Endometrial microvascular endothelial cells (primary cell): ENCODE results near the gene SIX1. TPM values are rescaled to one million over a fixed set of nuclear protein-coding genes. Genes with fewer than 3 reads are reported as not detected.

ENCODE experiments used
- in situ Hi-C: cut with HindIII; loops from 2 replicates; pipeline ENCODE4 v1.10.0; 2017; ENCODE audit warnings: low sequenced_read_pairs, low pct_unique_long_range_greater_than_20kb; ENCODE audit errors: inconsistent ontology term
- total RNA-seq: library from RNA; depleted of rRNA; stranded (reverse); fragments of >200 nt; gene quantifications from one replicate; pipeline ENCODE4 v1.2.3, GENCODE V29; 2015; ENCODE audit errors: inconsistent ontology term

The SIX1 gene
- total RNA-seq, 1 donor from 2014 or later: not detected

DNA sequence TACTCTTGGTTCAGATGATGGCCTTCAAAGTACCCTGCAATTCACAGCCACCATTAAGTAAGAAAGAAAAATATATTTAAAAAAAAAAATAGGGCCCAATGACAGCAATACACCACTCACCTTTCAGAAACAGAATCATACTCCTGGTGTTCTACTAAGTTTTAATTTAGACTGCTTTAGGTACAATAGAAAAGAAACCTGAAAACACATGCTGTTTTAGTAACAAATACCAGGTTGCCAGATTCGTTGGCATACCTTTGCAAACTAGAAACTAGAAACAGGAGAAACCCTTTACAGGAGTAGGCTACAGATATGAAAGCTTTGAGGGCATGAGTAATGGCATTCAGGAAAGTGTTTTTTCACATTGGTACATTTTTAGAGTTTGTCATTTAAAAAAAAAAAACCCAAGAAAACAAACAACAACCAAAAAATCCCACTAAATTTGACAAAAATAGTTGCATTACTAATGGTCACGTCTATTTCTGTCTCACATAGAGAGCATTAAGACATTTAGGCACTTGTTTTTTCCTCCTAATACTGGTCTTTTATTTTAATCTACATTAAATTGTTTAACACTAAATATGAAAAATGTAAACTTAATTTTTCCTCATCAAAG lies 4.0 kb downstream of the SIX1 start:
- in situ Hi-C loops: loop anchor here (25.0 kb wide), 2 partner anchors 392 to 592 kb away; no protein-coding TSS in a partner anchor

DNA sequence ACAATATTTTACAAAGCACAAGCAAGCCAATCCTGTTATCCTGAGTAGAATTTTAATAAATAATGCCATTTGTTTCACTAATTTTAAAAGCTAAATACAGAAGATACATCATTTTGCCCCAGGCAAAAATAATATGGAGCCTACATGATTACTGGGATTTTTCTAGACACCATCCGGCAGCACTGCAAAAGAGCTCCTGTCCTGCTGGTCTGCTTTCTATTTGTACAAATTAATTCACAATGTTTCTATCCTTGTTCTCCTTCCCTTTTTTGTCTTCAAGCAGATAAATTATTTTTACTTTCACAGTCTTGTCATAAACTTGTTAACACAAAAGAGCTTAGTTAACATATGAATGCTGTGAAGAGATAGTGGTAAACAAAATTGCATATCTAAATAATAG lies 4.6 kb downstream of the SIX1 start:
- in situ Hi-C loops: loop anchor here (25.0 kb wide), 2 partner anchors 393 to 593 kb away; no protein-coding TSS in a partner anchor

DNA sequence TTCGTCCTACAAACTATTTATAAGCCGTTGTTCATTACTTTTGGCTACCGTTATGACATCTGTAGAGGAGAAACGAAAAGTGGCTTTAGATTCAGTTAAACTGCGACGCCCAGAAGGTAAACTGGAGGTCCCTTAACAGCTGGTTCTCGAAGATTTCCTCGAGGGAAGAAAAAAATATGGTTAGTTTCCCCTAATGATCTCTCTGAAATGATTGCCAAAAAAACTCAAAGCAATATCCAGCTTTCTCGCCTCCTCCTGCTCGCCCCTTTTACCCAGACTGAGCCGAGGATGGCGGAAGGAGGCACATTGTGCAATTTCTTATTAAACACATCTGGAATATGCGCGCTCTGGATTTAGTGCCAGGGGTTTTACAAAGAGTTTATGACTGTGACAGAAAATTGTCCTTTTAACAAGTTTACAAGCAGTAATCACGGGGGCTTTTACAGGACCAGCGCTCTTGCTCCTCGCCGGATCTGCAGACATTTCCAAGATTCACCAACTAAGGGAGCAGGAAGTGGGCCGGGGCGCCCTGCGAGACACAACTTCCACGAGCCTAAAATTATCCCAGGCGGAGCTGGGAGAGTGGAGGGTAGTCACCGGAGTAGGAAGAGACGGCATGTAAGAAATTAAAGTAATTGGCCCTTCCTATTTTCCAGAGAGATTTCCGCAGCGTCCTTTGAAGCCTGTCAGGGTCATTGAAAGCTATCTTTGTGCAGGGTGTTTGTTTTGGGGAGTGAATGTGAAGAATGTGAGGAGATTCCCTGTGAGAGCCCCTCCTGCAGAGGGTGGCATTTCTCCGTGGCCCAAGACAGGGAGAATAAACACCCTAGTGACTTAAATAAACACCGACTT lies 5.6 kb downstream of the SIX1 start:
- in situ Hi-C loops: loop anchor here (25.0 kb wide), 2 partner anchors 394 to 594 kb away; no protein-coding TSS in a partner anchor

DNA sequence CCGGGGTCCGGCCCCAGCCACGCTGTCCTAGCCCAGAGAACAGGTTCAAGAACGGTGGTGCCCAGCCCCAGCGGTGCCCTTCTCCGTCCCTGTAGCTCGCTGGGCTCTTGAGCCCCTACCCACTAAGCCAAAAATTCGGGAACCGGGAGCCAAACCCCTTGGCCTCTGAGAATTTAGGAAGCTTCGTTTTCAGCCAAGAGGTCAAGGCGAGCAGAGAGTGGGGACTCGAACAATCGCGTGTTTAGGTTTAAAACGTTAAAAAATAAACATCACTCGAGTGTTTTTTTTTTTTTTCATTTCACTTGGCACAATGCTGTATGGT lies 6.2 kb downstream of the SIX1 start:
- in situ Hi-C loops: loop anchor here (25.0 kb wide), 2 partner anchors 394 to 594 kb away; no protein-coding TSS in a partner anchor

DNA sequence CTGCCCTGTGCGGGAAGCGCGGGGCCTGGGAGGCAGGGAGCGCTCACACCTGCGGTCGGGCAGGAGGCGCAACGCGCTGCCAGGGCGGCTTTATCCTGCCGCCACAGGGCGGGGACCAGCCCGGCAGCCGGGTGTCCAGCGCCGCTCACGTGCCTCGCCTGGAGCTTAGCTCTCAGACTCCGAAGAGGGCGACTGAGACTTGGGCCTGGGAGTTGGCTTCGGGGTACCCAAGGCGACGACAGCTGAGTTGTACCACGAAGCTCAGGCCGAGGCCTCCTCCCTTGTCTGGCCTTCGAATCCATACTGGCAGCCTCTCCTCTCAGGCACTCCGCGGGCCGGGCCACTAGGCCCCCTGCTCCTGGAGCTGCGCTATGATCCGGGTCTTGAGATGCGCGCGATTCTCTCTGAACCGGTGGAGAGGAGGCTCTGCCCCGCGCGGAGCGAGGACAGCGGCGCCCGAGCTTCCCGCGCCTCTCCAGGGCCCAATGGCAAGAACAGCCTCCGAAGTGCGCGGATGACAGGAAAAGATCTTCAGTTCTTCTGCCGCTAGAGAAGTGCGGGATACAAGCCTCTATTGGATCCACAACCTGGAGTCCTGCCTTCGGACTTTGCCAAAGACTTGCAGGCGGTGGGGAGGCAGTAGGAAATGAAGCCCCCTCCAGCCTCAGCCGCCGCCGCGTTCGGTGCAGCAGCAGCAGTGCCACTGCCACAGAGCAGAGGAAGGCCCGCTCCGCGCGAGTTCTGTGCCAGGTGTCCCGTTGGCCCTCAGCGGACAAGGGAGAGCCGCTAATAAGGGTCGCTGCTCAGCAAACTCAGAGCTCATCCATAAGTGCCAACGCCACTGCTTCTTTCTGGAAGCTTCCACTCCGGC lies 6.8 kb downstream of the SIX1 start:
- in situ Hi-C loops: loop anchor here (25.0 kb wide), 2 partner anchors 395 to 595 kb away; no protein-coding TSS in a partner anchor

DNA sequence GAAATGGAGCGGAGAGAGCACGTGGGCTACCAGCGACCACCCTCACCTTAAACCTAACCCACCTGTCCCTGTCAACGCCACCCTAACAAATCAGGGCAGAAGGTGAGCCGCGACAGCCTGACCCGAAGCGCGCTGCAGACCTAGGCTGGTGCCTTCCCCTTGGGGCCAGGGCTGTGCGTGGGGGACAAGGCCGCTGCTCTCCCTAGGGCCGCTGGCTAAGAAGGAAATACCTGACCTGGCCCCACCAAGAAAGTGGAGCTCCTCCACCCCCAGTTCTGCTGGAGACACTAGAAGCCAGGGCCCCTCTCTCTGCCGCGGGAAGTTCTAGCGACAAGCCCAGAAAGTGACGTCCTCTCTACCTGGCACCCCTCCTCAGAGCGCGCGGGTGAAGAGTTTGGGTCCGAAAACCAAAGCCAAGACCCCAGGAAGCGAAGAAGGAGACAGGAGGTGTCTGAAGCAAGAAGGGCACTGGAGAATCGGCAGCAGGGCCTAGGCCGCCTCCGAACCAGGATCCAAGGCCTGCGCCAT lies 7.5 kb downstream of the SIX1 start:
- in situ Hi-C loops: loop anchor here (25.0 kb wide), 2 partner anchors 395 to 595 kb away; no protein-coding TSS in a partner anchor

DNA sequence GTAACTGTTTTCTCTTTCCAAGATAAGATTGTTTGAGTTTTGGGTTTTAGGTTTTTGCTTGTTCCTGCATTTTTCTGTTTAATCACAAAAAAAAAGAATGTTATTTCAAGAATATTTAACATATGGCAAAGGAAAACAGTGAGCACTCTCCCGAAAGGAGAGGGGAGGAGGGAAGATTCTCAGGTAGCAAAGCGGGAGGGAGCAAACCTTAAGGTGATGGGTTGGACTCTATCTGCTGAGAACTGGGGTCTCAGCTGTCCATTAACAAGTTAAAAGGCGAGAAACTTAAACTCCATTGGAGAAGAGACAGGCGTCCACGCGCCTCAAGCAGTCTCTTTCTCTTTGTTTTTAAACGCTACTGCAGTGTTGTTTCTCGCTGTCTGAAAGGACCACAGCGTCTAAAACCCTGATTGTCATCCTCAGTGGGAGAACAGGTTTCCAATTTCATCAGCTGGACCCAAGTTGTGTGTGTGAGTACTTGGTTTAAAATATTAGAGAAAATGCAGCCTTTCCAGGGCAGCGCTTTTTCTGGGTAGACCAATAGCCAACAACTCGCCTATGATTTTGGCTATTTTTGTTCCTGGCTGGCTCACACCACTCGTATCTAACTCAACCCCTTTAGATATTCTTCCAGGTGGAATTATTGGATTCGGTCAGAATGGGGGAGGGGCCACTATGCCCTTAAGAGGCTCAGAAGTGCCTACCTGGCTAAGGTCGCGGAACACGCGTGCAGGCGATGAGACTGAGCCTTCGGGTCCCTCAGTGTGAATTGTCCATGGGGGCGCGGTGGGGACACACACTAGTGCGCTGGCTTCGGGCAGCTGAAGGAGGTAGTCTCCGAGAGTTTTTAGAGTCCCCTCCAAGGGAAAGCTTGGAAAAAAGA lies 8.2 kb downstream of the SIX1 start:
- in situ Hi-C loops: loop anchor here (25.0 kb wide), 2 partner anchors 396 to 596 kb away; no protein-coding TSS in a partner anchor

DNA sequence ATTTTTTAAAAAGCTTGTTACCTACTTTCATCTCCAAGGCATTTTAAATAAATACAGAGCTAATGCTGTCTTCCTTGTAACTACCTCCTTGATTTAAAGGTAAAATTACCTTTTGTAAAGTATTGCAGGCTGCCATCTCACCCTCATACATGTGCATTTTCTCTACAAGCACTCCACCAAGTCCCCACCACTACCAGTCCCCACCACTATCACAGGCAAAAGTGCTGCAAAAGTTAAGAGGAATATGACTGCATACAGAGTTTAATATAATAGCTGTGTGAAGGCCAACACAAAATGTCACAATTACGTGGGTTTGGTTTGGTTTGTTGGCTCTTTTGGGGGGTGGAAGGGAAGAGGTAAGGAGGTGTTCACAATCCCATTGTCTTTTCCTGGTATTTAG lies 9.6 kb downstream of the SIX1 start:
- in situ Hi-C loops: loop anchor here (25.0 kb wide), 2 partner anchors 398 to 598 kb away; no protein-coding TSS in a partner anchor

DNA sequence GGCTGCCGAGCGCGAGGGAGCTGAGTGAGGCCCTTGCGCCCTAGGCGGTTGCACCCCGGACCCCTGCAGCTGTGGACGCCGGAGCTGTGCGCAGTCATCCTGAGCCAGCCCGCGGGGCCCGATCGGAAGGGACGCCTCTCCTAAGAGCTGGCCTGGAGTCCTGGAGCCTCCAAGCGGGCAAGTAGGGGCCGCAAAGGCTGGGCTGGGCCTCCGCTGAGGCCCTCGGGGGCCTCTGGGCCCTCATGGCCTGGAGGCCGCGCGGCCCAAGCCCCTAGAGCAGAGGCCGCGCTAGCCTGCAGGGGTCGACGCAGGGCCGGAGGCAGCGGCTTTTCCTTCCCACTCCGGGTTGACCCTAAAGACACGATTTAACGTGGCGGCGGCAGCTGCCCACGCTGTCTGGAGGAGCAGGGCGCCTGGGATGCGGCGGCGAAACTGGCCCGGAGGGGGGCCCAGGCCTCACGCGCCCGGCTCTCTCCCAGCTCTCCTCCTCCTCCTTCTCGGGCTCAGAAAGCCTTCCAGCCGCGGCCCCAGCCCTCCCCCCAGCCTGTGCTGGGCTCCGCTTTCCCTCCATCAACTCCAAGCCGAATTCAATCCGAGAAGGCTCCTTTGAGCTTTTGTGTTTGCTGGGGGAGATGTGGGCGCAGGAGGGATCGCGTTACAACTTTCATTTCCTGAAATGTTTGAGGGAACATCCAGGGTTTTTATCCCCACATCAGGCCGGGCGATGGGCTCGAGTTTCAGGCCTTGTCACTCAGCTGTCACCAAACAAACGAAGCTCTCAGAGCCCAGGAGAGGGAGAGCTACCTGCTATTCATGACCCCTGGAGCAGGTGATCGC lies 11.6 kb downstream of the SIX1 start:
- in situ Hi-C loops: loop anchor here (25.0 kb wide), 2 partner anchors 400 to 600 kb away; no protein-coding TSS in a partner anchor

DNA sequence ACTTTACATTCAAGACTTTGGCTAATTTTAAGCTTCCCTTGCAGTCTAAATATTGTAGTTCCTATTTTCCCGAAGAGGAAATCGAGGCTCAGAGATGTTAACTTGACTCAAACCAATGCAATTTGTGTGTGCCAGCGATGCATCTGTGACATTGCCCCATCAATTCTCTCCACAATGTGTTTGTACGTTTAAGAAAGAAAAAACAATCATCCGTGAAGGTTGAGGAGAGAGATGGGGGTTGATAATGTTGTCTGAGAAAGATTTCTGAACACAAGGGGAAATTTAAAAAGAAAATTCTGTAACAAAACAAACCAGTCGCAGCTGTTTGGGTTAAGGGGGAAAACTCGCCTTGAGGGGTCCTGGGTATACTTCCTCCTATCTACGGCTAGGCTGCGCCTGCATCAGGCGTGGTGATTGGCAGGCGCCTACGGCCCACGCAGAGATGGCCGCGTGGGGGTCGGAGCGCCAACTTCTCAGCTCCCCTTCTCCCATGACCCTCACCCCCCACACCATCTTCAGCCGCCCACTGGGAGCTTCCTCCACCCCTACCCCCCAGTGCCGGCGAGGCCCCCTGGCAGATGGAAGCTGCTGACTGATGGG lies 12.3 kb downstream of the SIX1 start:
- in situ Hi-C loops: loop anchor here (25.0 kb wide), 2 partner anchors 400 to 600 kb away; no protein-coding TSS in a partner anchor

DNA sequence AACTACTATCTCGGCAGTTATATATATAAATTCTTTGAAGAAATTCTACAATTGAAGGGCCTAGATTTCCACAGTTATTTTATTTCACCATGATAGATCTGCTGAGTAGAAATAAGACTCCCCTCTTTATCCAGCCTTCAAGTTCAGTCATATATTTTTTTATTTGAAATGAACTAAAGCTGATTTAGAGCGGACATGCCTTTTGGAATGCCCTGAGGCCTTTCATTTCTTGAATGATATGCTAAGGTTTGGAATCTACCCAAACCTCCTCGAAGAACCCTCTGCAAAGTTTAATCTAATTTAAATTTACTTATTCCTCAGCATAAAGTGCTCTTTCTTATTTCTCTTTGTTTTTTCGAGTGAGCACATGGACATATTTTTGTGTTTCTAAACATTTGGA lies 15.1 kb downstream of the SIX1 start:
- in situ Hi-C loops: loop anchor here (25.0 kb wide), 2 partner anchors 403 to 603 kb away; no protein-coding TSS in a partner anchor

DNA sequence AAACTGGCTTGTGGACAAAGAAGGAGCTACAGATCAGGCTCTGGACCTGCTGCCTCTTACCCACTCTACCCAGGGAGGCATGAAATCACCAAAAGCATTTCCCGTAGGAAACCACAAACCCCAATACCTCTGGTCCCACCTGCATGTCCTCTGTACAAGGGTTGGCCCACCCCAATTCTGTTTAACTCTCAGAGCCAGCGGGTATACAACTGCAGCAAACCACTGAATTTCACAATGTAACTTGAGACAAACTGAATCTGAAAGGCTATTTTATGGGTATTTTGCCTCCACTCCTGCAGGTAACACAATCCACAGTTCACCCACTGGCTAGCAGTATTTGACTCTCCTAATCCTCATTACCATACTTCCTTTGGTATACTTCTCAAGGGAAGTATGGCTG lies 16.5 kb downstream of the SIX1 start:
- in situ Hi-C loops: loop anchor here (25.0 kb wide), 2 partner anchors 405 to 605 kb away; no protein-coding TSS in a partner anchor

DNA sequence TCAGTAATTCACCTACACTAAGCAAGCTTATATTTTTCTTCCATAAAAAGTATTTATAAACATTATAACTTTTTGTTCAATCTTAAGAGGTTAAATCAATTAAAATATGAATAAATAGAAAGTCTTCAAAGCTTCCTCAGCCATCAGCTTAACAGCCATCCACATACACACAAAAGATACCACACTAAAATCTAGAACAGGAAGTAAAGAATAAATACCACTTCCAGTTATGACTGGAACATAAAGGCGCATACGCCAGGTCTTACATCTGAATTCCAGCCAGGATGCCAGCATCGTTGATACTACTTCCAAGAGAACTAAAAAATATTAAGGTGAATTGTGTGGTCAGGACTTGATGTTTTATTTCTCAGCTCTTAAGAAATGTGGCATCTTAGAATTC lies 17.0 kb downstream of the SIX1 start:
- in situ Hi-C loops: loop anchor here (25.0 kb wide), 2 partner anchors 405 to 605 kb away; no protein-coding TSS in a partner anchor

DNA sequence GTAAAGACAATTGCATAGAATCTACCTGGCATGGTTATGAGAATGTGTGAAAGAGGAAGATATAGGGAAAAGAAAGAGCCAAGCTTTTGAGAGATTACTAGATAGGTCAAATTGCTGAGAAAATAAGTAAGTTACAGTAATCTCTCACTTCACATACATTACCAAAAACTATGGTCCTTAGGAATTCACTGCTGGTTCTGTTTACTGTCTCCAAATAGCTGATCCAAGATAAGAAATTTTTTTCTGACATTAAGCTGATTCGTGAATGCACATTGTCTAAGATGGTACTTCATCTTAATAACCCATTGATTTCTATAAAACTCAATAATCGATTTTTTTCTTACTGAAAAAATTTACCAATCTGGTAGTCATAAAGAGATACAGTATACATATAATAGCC lies 17.4 kb downstream of the SIX1 start:
- in situ Hi-C loops: loop anchor here (25.0 kb wide), 2 partner anchors 405 to 605 kb away; no protein-coding TSS in a partner anchor

DNA sequence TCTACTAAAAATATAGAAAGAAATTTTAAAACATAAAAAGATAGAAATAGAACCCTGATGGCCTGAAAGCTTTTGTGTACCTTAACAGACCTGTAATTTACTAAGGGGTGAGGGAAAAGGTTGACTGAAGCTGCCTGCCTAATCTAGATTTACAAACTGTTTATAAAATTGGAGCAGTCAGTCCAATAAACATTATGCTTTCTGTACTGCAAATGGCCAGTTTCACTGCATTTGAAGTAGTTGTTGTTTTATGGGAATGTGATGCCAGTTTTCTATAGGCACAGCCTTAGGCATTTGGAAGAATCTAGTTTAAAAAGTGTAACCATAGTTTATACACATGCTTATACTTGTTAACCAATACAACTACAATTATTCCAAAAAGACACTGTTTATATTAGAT lies 19.1 kb downstream of the SIX1 start:
- in situ Hi-C loops: loop anchor here (25.0 kb wide), 2 partner anchors 407 to 607 kb away; no protein-coding TSS in a partner anchor

DNA sequence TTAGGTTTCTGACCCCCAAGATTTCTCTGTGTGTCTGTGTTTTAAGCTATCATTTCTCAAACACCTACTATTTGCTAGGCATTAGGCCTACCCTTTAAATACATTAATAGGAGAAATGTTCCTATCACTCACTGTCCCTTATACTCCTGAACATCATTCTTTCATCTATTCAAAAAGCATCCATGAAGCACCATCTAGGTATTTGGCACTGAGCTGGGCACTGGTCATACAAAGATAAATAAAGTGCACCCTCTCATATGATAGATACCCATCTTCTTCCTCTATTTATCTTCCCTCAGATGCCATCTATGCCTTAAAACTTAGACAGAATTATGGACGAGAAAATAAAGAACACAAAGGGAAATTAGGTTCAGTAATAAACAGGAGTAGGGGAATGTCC lies 20.4 kb downstream of the SIX1 start:
- in situ Hi-C loops: loop anchor here (25.0 kb wide), 2 partner anchors 408 to 608 kb away; no protein-coding TSS in a partner anchor
